ENCODE measurements around the gene C13orf46.

Gene C13orf46

GRCh38 chr13:113979791-113980471 lies 6.1 kb upstream of the C13orf46 start:
- no peak for DNase-seq
- no peaks in the 10 kb centered on the region for H3K27me3 ChIP-seq
- no peak overlapping the region for H3K4me3 ChIP-seq (ENCODE audit: low read depth, low read length)
- peaks cover 24% of the 10 kb centered on the region for H3K36me3 ChIP-seq
- H3K9me3 ChIP-seq, result no peaks in the 10 kb centered on the region
- no peaks in the 10 kb centered on the region for H3K4me1 ChIP-seq
- TF ChIP-seq CTCF (IDR thresholded peaks at IDR 0.05; ENCODE audit: low read depth, low read length), result no peak

GRCh38 chr13:113978741-113979481 lies 5.0 kb upstream of the C13orf46 start:
- Histone ChIP-seq H3K36me3 (peaks cover 29% of the 10 kb centered on the region), H3K27me3 (no peaks in the 10 kb centered on the region), H3K4me1 (no peaks in the 10 kb centered on the region), H3K4me3 (ENCODE audit: low read depth, low read length) (no peak overlapping the region), H3K9me3 (no peaks in the 10 kb centered on the region)
- no peak for TF ChIP-seq CTCF (IDR thresholded peaks at IDR 0.05; ENCODE audit: low read depth, low read length)
- DNase-seq, result peak; percentile 4

DNA sequence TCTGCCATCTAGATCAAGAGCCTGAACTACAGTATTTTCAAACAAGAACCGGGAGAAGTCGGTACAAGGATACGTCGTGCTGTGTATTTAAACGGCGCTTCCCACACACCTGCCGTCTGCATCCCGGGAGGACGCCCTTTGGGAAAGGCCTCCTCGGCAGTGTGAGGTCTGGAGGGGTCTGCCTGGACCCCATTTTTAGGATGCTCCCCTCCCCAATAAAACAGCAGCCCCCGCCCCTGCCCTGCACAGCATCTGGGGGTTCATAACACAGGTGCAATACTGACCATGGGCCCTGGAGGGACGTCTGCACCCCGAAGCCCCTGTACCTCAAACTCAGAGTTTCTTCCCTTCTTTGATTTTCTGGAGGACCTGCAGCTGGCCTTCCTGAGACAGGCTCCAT lies 4.1 kb upstream of the C13orf46 start:
- H3K4me3 ChIP-seq (ENCODE audit: low read depth, low read length), result no peak overlapping the region
- no peaks in the 10 kb centered on the region for H3K9me3 ChIP-seq
- no peak for TF ChIP-seq CTCF (IDR thresholded peaks at IDR 0.05; ENCODE audit: low read depth, low read length)
- H3K27me3 ChIP-seq, result no peaks in the 10 kb centered on the region
- H3K4me1 ChIP-seq, result no peaks in the 10 kb centered on the region
- DNase-seq, result peak; percentile 8
- peaks cover 29% of the 10 kb centered on the region for H3K36me3 ChIP-seq

- Histone ChIP-seq H3K27me3 (no peaks in the 10 kb centered on the region), H3K4me3 (ENCODE audit: low read depth, low read length) (no peak overlapping the region), H3K4me1 (no peaks in the 10 kb centered on the region), H3K36me3 (peaks cover 24% of the 10 kb centered on the region), H3K9me3 (no peaks in the 10 kb centered on the region)
- peak; percentile 4 for DNase-seq
- TF ChIP-seq CTCF (IDR thresholded peaks at IDR 0.05; ENCODE audit: low read depth, low read length), result no peak
These were observed 3.1 kb upstream of the C13orf46 start for GRCh38 chr13:113976711-113977684.

GRCh38 chr13:113975416-113975815 lies 1.5 kb upstream of the C13orf46 start:
- no peaks in the 10 kb centered on the region for H3K4me1 ChIP-seq
- TF ChIP-seq CTCF (IDR thresholded peaks at IDR 0.05; ENCODE audit: low read depth, low read length), result no peak
- peaks cover 12% of the 10 kb centered on the region for H3K36me3 ChIP-seq

More at GRCh38 chr13:113975416-113975815, 1.5 kb upstream of the C13orf46 start:
- H3K9me3 ChIP-seq, result no peaks in the 10 kb centered on the region
- no peak overlapping the region for H3K4me3 ChIP-seq (ENCODE audit: low read depth, low read length)
- DNase-seq, result peak; percentile 4
- no peaks in the 10 kb centered on the region for H3K27me3 ChIP-seq
